GM12872 (cell line): Measurements from ENCODE around the gene SLC17A5.

Experiments
- CTCF ChIP-seq: IDR thresholded peaks from 3 replicates; pipeline ENCODE4 v1.5.1; 2011; ENCODE audit warnings: low read depth, mild to moderate bottlenecking, low read length, moderate library complexity; ENCODE audit not compliant: insufficient read depth

Gene SLC17A5

GRCh38 chr6:73653571-73654424, at the start of gene SLC17A5:
Gene SLC17A5, minus strand, starts transcription at chr6:73653992. Its CDS starts 106 bp downstream, at chr6:73653886.
- TF ChIP-seq CTCF = no peak

GRCh38 chr6:73703466-73703865, 49.7 kb upstream of the SLC17A5 start:
- no peak for TF ChIP-seq CTCF

GRCh38 chr6:73702444-73702843, 48.7 kb upstream of the SLC17A5 start:
- TF ChIP-seq CTCF = no peak

- no peak for TF ChIP-seq CTCF
These were observed 46.1 kb upstream of the SLC17A5 start for GRCh38 chr6:73699676-73700459.

GRCh38 chr6:73696966-73697655, 43.3 kb upstream of the SLC17A5 start:
- TF ChIP-seq CTCF = no peak

GRCh38 chr6:73695619-73696421, 42.0 kb upstream of the SLC17A5 start, which contains the start of gene CD109:
Gene CD109, plus strand, starts transcription at chr6:73696203. Its CDS starts 13 bp downstream, at chr6:73696216.
- TF ChIP-seq CTCF = no peak
